GM12873 (cell line): ENCODE results near the gene PKN2.

ENCODE experiments used
- TF ChIP-seq, protein P1 (sequence below): IDR thresholded peaks from 2 replicates; pipeline ENCODE4 v1.5.1; 2012; ENCODE audit warnings: low read depth, mild to moderate bottlenecking, moderate library complexity, low read length, control low read depth; ENCODE audit not compliant: insufficient read depth; ENCODE audit errors: missing control alignments

Gene PKN2

DNA sequence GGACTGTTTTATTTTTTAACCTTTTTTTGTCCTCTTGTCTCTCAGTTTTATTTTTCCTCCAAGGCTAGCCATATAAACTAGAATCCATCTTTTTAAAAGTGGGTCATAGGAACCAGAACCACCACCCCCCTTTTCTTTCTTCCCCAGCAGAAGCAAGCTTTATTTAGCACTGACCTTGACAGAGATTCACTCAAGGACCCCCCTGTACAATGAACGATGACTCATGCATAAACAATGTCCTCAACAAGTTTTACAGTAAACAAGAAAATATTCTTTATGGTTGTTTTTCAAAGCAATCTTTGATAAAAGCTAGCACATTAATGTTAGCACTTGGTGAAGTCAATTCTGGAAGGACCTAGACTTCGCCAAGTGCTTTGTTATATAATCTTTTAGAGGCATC is 14.1 kb downstream of the PKN2 start:
- TF ChIP-seq, protein P1, sequence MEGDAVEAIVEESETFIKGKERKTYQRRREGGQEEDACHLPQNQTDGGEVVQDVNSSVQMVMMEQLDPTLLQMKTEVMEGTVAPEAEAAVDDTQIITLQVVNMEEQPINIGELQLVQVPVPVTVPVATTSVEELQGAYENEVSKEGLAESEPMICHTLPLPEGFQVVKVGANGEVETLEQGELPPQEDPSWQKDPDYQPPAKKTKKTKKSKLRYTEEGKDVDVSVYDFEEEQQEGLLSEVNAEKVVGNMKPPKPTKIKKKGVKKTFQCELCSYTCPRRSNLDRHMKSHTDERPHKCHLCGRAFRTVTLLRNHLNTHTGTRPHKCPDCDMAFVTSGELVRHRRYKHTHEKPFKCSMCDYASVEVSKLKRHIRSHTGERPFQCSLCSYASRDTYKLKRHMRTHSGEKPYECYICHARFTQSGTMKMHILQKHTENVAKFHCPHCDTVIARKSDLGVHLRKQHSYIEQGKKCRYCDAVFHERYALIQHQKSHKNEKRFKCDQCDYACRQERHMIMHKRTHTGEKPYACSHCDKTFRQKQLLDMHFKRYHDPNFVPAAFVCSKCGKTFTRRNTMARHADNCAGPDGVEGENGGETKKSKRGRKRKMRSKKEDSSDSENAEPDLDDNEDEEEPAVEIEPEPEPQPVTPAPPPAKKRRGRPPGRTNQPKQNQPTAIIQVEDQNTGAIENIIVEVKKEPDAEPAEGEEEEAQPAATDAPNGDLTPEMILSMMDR: no peak

DNA sequence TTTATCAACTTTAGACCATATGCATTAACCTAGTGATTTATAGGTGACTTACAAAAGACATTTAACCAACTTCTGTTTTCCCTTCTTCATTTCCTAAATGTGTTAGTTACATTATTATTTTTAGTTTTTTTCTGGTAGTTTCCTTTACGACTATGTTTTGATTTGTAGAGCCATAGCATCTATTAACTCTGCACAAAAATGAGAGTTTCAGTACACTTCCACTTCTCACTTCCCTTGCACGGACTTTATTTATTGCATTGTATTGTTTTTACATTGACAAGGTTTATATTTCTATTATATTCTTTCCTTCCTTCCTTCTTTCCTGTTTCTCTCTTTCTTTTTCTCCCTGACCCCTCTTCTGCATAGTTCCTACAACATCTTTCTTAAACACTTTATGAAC is 14.7 kb downstream of the PKN2 start:
- TF ChIP-seq, protein P1: no peak

DNA sequence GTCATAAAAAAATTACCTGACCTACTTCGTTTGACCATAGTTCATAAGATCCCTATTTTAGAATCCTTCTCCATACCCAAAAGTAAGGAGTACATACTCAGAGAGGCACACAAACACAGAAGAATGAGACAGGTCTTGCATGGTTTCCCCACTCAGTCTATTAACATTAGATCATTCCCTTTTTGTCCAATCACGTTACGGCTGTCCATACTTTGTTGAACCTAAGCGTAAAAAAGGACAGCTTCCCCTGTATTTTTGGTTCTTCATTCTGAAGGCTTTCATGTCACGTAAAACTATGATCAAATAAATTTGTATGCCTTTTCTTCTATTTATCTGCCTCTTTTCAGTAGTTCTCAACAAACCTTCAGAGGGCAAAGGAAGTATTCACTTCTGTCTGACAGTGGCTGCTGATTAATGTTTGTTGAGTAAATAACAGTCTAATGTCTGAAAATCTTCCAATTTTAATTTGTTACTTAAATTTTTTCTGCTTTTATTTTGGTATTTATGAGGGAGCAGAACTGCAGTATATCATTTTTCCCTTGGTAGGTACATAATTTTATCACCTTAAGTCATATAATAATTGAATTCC is 16.4 kb downstream of the PKN2 start:
- TF ChIP-seq, protein P1: no peak

DNA sequence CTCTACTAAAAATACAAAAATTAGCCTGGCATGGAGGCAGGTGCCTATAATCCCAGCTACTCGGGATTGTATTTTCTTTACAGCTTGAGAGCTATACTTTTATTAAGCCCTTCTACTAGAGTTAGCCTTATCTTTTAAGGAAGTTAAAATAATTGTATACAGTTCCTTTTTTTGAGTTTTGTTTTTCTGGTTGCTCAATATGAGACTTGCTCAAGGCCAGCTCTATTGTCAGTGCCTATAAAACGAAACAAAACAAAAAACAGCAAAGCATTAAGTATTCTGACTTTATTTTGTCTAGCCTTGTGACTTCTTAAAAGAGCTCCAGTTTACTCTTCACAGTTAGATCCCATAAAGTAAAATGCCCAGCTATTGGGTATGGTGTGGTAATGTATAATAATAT is 17.2 kb downstream of the PKN2 start:
- TF ChIP-seq, protein P1: no peak

DNA sequence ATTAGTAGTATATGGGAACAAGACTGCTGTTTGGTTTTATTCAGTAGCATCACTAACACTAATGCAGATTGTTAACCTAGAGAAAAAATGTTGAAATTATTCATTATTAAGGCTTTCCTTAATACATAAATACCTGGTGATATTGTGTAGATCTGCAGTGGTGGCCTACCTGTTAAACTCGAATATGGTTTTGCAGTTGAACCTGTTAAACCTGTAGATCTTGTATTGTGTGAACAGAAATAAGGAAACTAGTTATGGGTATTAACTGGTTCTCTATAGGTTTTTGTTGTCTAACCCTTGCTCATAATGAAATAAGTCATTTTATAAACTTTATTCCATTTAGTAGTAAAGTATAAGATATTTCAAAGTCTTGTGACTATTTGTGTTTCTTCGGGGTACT is 23.9 kb downstream of the PKN2 start:
- TF ChIP-seq, protein P1: no peak

DNA sequence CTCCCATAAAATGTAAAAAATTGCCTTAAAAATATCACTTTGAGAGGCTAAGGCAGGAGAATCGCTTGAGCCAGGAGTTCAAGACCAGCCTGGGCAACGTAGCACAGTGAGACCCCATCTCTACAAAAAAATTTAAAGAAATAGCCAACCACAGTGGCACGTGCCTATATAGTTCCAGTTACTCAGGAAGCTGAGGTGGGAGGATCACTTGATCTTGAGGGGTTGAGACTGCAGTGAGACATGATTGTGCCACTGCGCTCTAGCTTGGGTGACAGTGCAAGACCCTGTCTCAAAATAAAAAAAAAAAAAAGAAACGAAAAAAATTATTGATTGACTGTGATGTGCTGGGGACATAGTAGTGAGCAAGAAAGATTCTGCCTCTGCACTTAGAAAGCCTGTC is 38.4 kb downstream of the PKN2 start:
- TF ChIP-seq, protein P1: no peak

DNA sequence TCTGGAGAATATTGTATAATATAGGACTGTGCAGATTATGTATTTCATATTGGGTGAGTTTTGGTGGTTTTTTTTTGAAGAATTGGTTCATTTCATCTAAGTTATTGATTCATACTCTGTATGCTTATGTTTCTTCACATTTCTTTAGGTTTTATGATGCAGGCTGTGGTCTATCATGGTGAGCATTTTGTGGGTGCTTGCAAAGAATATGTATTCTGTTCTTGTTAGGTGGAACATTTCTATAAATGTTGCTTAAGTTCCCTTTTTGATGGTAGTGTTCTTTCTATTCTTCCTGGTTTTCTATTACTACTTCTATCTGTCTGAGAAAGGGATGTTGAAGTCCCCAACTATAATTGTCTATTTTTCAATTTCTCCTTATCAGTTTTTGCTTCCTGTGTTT is 42.6 kb downstream of the PKN2 start:
- TF ChIP-seq, protein P1: no peak
